Astrocyte (in vitro differentiated cells and primary cell): ENCODE measurements around the gene CRYBA2.

ENCODE experiments used
- CTCF ChIP-seq: IDR thresholded peaks from 2 replicates; pipeline ENCODE4 v1.5.1; 2011; ENCODE audit warnings: low read depth, mild to moderate bottlenecking, inconsistent platforms, low read length, moderate library complexity; ENCODE audit not compliant: insufficient read depth
- EZH2 ChIP-seq: IDR thresholded peaks from 2 replicates; pipeline ENCODE4 v1.6.1; 2012; ENCODE audit warnings: mild to moderate bottlenecking, low read length, inconsistent platforms; ENCODE audit not compliant: insufficient read depth

GRCh38 chr2:219027511-219028055 lies 34.4 kb upstream of the CRYBA2 start:
- TF ChIP-seq CTCF = no peak
- no peak for TF ChIP-seq EZH2
